HepG2 (cell line): Measurements from ENCODE around the gene FBF1. TPM values are rescaled to one million over a fixed set of nuclear protein-coding genes. Genes with fewer than 3 reads are reported as not detected.

Source experiments
- BRD4 ChIP-seq: sonication (generic); formaldehyde crosslinking; IDR thresholded peaks from 2 replicates; pipeline ENCODE4 v1.4.0; 2020; ENCODE audit warnings: missing genetic modification reagents
- GTF3A ChIP-seq: sonication (generic); formaldehyde crosslinking; conservative IDR thresholded peaks from 2 replicates; pipeline ENCODE4 v1.4.0; 2020; ENCODE audit warnings: mild to moderate bottlenecking, missing genetic modification reagents
- MIXL1 ChIP-seq: IDR thresholded peaks from 2 replicates; pipeline ENCODE4 v1.6.1; 2016
- MXD3 ChIP-seq: IDR thresholded peaks from 2 replicates; pipeline ENCODE4 v1.6.1; 2016; ENCODE audit warnings: mild to moderate bottlenecking, missing biosample characterization, missing genetic modification reagents
- MZF1 ChIP-seq: sonication (generic); formaldehyde crosslinking; IDR thresholded peaks from 2 replicates; pipeline ENCODE4 v1.8.1; 2023; ENCODE audit warnings: mild to moderate bottlenecking, missing genetic modification reagents, borderline replicate concordance
- NR2F2 ChIP-seq: IDR thresholded peaks from 2 replicates; pipeline ENCODE4 v1.6.1; 2012; ENCODE audit warnings: low read depth, inconsistent platforms, borderline replicate concordance
- RCOR2 ChIP-seq: IDR thresholded peaks from 2 replicates; pipeline ENCODE4 v1.6.1; 2016; ENCODE audit warnings: missing biosample characterization, missing genetic modification reagents
- SSRP1 ChIP-seq: IDR thresholded peaks from 2 replicates; pipeline ENCODE4 v1.6.1; 2016; ENCODE audit warnings: control low read depth
- ZNF263 ChIP-seq: sonication (generic); formaldehyde crosslinking; IDR thresholded peaks from 2 replicates; pipeline ENCODE4 v1.4.0; 2020; ENCODE audit warnings: missing genetic modification reagents
- ZNF3 ChIP-seq: IDR thresholded peaks from 2 replicates; pipeline ENCODE4 v1.7.0; 2017; ENCODE audit warnings: inconsistent platforms
- ZNF530 ChIP-seq: sonication (generic); formaldehyde crosslinking; IDR thresholded peaks from 2 replicates; pipeline ENCODE4 v1.5.0; 2020; ENCODE audit warnings: low read depth, mild to moderate bottlenecking, missing genetic modification reagents
- ZNF562 ChIP-seq: sonication (generic); formaldehyde crosslinking; IDR thresholded peaks from 2 replicates; pipeline ENCODE4 v1.8.0; 2022; ENCODE audit warnings: missing genetic modification reagents, borderline replicate concordance
- ZNF605 ChIP-seq: sonication (generic); formaldehyde crosslinking; IDR thresholded peaks from 2 replicates; pipeline ENCODE4 v1.8.0; 2022; ENCODE audit warnings: mild to moderate bottlenecking, missing genetic modification reagents
- ZNF816 ChIP-seq: sonication (generic); formaldehyde crosslinking; IDR thresholded peaks from 2 replicates; pipeline ENCODE4 v1.8.0; 2022; ENCODE audit warnings: missing genetic modification reagents, mild to moderate bottlenecking, borderline replicate concordance
- polyA plus RNA-seq, 8 experiments: library from polyadenylated mRNA; depleted of rRNA in 3 of 8; stranded (reverse) in 7 of 8; unstranded in 1 of 8; fragments of >200 nt; fragmentation: Illumina TruSeq in 4 of 8; extraction: Trizol in 4 of 8; gene quantifications; 2 replicates each; pipeline versions ENCODE4 v1.2.1 to v1.2.3, GENCODE V29; 2011 to 2016; ENCODE audit warnings: low read depth in 4 of 8, missing spikeins in 1 of 8, mixed read lengths in 1 of 8; ENCODE audit not compliant: insufficient read depth in 1 of 8
- total RNA-seq, 5 experiments: library from RNA; depleted of rRNA; stranded (reverse); fragments of >200 nt; fragmentation: Illumina TruSeq; extraction: Trizol; gene quantifications; 2 replicates each; pipeline ENCODE4 v1.2.3, GENCODE V29; 2016; ENCODE audit warnings: low read depth in 1 of 5
- TF ChIP-seq, protein P1 (sequence below): sonication (generic); formaldehyde crosslinking; IDR thresholded peaks from 2 replicates; pipeline ENCODE4 v1.8.1; 2023; ENCODE audit warnings: mild to moderate bottlenecking, missing genetic modification reagents
- TF ChIP-seq, protein P2 (sequence below): sonication (generic); formaldehyde crosslinking; IDR thresholded peaks from 2 replicates; pipeline ENCODE4 v1.4.0; 2020; ENCODE audit warnings: missing genetic modification reagents
- TF ChIP-seq, protein P3 (sequence below): sonication (generic); formaldehyde crosslinking; IDR thresholded peaks from 2 replicates; pipeline ENCODE4 v1.5.0; 2020; ENCODE audit warnings: missing genetic modification reagents
- TF ChIP-seq, protein P4 (sequence below): sonication (generic); formaldehyde crosslinking; IDR thresholded peaks from 2 replicates; pipeline ENCODE4 v1.4.0; 2020; ENCODE audit warnings: mild to moderate bottlenecking, missing genetic modification reagents, borderline replicate concordance

FBF1 gene
- total and polyA plus RNA-seq, 2 of the 13 experiments (the other 11 are each of a cell fraction or from before 2014, with no cell fraction given): 2.4 to 8.1 TPM

- TF ChIP-seq, protein P1, sequence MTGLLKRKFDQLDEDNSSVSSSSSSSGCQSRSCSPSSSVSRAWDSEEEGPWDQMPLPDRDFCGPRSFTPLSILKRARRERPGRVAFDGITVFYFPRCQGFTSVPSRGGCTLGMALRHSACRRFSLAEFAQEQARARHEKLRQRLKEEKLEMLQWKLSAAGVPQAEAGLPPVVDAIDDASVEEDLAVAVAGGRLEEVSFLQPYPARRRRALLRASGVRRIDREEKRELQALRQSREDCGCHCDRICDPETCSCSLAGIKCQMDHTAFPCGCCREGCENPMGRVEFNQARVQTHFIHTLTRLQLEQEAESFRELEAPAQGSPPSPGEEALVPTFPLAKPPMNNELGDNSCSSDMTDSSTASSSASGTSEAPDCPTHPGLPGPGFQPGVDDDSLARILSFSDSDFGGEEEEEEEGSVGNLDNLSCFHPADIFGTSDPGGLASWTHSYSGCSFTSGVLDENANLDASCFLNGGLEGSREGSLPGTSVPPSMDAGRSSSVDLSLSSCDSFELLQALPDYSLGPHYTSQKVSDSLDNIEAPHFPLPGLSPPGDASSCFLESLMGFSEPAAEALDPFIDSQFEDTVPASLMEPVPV: 0 out of 2 replicates have a peak, but pooled peaks have one; percentile 27
- peak; percentile 81 for TF ChIP-seq ZNF605 (CRISPR knock-in tag)
- TF ChIP-seq, protein P2, sequence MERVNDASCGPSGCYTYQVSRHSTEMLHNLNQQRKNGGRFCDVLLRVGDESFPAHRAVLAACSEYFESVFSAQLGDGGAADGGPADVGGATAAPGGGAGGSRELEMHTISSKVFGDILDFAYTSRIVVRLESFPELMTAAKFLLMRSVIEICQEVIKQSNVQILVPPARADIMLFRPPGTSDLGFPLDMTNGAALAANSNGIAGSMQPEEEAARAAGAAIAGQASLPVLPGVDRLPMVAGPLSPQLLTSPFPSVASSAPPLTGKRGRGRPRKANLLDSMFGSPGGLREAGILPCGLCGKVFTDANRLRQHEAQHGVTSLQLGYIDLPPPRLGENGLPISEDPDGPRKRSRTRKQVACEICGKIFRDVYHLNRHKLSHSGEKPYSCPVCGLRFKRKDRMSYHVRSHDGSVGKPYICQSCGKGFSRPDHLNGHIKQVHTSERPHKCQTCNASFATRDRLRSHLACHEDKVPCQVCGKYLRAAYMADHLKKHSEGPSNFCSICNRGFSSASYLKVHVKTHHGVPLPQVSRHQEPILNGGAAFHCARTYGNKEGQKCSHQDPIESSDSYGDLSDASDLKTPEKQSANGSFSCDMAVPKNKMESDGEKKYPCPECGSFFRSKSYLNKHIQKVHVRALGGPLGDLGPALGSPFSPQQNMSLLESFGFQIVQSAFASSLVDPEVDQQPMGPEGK (CRISPR knock-in tag): peak; percentile 100
- peak; percentile 77; the same call in 1 of the 2 replicates for TF ChIP-seq ZNF816 (CRISPR knock-in tag)
- TF ChIP-seq ZNF562 (CRISPR knock-in tag): no peak
- peak; percentile 83 for TF ChIP-seq ZNF530
- TF ChIP-seq, protein P3, sequence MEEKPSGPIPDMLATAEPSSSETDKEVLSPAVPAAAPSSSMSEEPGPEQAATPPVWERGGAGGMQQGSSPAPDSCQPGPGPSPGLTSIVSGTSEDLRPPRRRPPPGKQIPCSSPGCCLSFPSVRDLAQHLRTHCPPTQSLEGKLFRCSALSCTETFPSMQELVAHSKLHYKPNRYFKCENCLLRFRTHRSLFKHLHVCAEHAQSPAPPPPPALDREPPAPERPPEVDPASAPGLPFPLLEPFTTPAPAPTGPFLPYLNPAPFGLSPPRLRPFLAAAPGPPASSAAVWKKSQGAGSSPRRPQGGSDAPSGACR: peak; percentile 84
- 0 out of 2 replicates have a peak, but pooled peaks have one; percentile 20 for TF ChIP-seq MZF1 (CRISPR knock-in tag)
- TF ChIP-seq MIXL1 (CRISPR knock-in tag): no peak
- TF ChIP-seq, protein P4, sequence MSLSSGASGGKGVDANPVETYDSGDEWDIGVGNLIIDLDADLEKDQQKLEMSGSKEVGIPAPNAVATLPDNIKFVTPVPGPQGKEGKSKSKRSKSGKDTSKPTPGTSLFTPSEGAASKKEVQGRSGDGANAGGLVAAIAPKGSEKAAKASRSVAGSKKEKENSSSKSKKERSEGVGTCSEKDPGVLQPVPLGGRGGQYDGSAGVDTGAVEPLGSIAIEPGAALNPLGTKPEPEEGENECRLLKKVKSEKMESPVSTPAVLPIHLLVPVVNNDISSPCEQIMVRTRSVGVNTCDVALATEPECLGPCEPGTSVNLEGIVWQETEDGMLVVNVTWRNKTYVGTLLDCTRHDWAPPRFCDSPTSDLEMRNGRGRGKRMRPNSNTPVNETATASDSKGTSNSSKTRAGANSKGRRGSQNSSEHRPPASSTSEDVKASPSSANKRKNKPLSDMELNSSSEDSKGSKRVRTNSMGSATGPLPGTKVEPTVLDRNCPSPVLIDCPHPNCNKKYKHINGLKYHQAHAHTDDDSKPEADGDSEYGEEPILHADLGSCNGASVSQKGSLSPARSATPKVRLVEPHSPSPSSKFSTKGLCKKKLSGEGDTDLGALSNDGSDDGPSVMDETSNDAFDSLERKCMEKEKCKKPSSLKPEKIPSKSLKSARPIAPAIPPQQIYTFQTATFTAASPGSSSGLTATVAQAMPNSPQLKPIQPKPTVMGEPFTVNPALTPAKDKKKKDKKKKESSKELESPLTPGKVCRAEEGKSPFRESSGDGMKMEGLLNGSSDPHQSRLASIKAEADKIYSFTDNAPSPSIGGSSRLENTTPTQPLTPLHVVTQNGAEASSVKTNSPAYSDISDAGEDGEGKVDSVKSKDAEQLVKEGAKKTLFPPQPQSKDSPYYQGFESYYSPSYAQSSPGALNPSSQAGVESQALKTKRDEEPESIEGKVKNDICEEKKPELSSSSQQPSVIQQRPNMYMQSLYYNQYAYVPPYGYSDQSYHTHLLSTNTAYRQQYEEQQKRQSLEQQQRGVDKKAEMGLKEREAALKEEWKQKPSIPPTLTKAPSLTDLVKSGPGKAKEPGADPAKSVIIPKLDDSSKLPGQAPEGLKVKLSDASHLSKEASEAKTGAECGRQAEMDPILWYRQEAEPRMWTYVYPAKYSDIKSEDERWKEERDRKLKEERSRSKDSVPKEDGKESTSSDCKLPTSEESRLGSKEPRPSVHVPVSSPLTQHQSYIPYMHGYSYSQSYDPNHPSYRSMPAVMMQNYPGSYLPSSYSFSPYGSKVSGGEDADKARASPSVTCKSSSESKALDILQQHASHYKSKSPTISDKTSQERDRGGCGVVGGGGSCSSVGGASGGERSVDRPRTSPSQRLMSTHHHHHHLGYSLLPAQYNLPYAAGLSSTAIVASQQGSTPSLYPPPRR (CRISPR knock-in tag): peak; percentile 80; the same call in 1 of the 2 replicates
- TF ChIP-seq GTF3A: no peak
- no peak; the same call in 1 of the 2 replicates for TF ChIP-seq ZNF263 (CRISPR knock-in tag)
- no peak for TF ChIP-seq ZNF3 (CRISPR knock-in tag)
- TF ChIP-seq MXD3 (CRISPR knock-in tag): peak; percentile 23; the same call in 1 of the 2 replicates
- no peak for TF ChIP-seq SSRP1
- TF ChIP-seq BRD4 (CRISPR knock-in tag): no peak; the same call in 1 of the 2 replicates
- TF ChIP-seq NR2F2: peak; percentile 89
- peak; percentile 76; the same call in 1 of the 2 replicates for TF ChIP-seq RCOR2 (CRISPR knock-in tag)
Measured at GRCh38 chr17:75891605-75892555, 49.0 kb downstream of the FBF1 start (continued).
